Medulla oblongata (tissue), 1 donor: Measurements from ENCODE around the gene WDR27.
"Not testable (repeated sequence)": the region's sequence is repeated elsewhere in the genome, so short reads cannot be mapped to it uniquely, and the experiment has no call there.

Experiments
- DNase-seq: peaks from one replicate; pipeline ENCODE4 v3.0.0-alpha.2; 2015; ENCODE audit errors: extremely low spot score

WDR27 gene

GRCh38 chr6:169521825-169522224 is 180.0 kb downstream of the WDR27 start:
- no peak for DNase-seq

- no peak for DNase-seq
Measured at GRCh38 chr6:169520104-169520503, 181.7 kb downstream of the WDR27 start.

- no peak for DNase-seq
Measured at GRCh38 chr6:169518451-169518850, 183.4 kb downstream of the WDR27 start.

GRCh38 chr6:169513478-169514193 is 188.2 kb downstream of the WDR27 start:
- DNase-seq: no peak

GRCh38 chr6:169511785-169512184 is 190.0 kb downstream of the WDR27 start:
- DNase-seq: not testable (repeated sequence)

- DNase-seq: no peak
Measured at GRCh38 chr6:169510871-169511270, 191.0 kb downstream of the WDR27 start.

GRCh38 chr6:169508452-169508851 is 193.4 kb downstream of the WDR27 start:
- DNase-seq: no peak

GRCh38 chr6:169503422-169504152 is 198.2 kb downstream of the WDR27 start:
- DNase-seq: no peak

- DNase-seq: no peak
Measured at GRCh38 chr6:169502445-169502844, 199.4 kb downstream of the WDR27 start.

- no peak for DNase-seq
Measured at GRCh38 chr6:169501777-169502313, 200.0 kb downstream of the WDR27 start.

- DNase-seq: peak; percentile 61
Measured at GRCh38 chr6:169501128-169501527, 200.7 kb downstream of the WDR27 start.

- DNase-seq: no peak
Measured at GRCh38 chr6:169500688-169501087, 201.1 kb downstream of the WDR27 start.

GRCh38 chr6:169499848-169500247 is 202.0 kb downstream of the WDR27 start:
- DNase-seq: no peak

- DNase-seq: no peak
Measured at GRCh38 chr6:169498916-169499513, 202.8 kb downstream of the WDR27 start.

- no peak for DNase-seq
Measured at GRCh38 chr6:169495601-169496000, 206.2 kb downstream of the WDR27 start.

- no peak for DNase-seq
Measured at GRCh38 chr6:169494038-169494437, 207.8 kb downstream of the WDR27 start.

GRCh38 chr6:169491482-169491881 is 210.3 kb downstream of the WDR27 start:
- no peak for DNase-seq

GRCh38 chr6:169490830-169491229 is 211.0 kb downstream of the WDR27 start:
- DNase-seq: no peak

GRCh38 chr6:169490246-169490641 is 211.6 kb downstream of the WDR27 start:
- DNase-seq: no peak

GRCh38 chr6:169489563-169490245 is 212.1 kb downstream of the WDR27 start:
- no peak for DNase-seq

GRCh38 chr6:169487579-169488436 is 214.0 kb downstream of the WDR27 start:
- peak; percentile 75 for DNase-seq
